Type B pancreatic cell (in vitro differentiated cells): ENCODE measurements around the gene SLC22A23. TPM values are rescaled to one million over a fixed set of nuclear protein-coding genes. Genes with fewer than 3 reads are reported as not detected.

ENCODE experiments used
- DNase-seq: peaks from one replicate; pipeline ENCODE4 v3.0.0; 2021; ENCODE audit warnings: mixed read lengths; ENCODE audit not compliant: unreplicated experiment; ENCODE audit errors: extremely low spot score
- H3K27ac Mint-ChIP-seq: 2 replicates; pipeline ENCODE4 v1.8.0; 2021; ENCODE audit warnings: mild to moderate bottlenecking, mixed read lengths
- H3K27me3 Mint-ChIP-seq: 2 replicates; pipeline ENCODE4 v1.8.0; 2021; ENCODE audit warnings: mixed read lengths
- H3K36me3 Mint-ChIP-seq: 2 replicates; pipeline ENCODE4 v1.8.0; 2021; ENCODE audit warnings: mixed read lengths
- H3K4me1 Mint-ChIP-seq: one replicate; pipeline ENCODE4 v1.8.0; 2021; ENCODE audit warnings: mixed read lengths; ENCODE audit not compliant: unreplicated experiment
- H3K4me3 Mint-ChIP-seq: 2 replicates; pipeline ENCODE4 v1.8.0; 2021; ENCODE audit warnings: mild to moderate bottlenecking, mixed read lengths
- H3K9me3 Mint-ChIP-seq: 2 replicates; pipeline ENCODE4 v1.8.0; 2021; ENCODE audit warnings: mixed read lengths
- CTCF ChIP-seq: fragments of 200-600 bp; sonication (generic); conservative IDR thresholded peaks from 2 replicates; pipeline ENCODE4 v1.5.0; 2021; ENCODE audit warnings: antibody characterized with exemption, mild to moderate bottlenecking
- total RNA-seq: library from RNA; stranded (reverse); gene quantifications from 2 replicates; pipeline ENCODE4 v1.2.1, GENCODE V29; 2021; ENCODE audit warnings: low replicate concordance

SLC22A23 gene
- total RNA-seq, 1 donor from 2014 or later, result 36.6 TPM

- H3K4me3 Mint-ChIP-seq, result no peak overlapping the region
- DNase-seq, result no peak
- H3K27ac Mint-ChIP-seq, result no peak overlapping the region
Observed at GRCh38 chr6:3294921-3295871, 161.7 kb downstream of the SLC22A23 start.

GRCh38 chr6:3294396-3294795 lies 162.5 kb downstream of the SLC22A23 start:
- peaks cover 34% of the 10 kb centered on the region for H3K36me3 Mint-ChIP-seq
- H3K4me3 Mint-ChIP-seq, result no peak overlapping the region
- peaks cover 5% of the 10 kb centered on the region for H3K4me1 Mint-ChIP-seq
- no peaks in the 10 kb centered on the region for H3K27me3 Mint-ChIP-seq
- H3K9me3 Mint-ChIP-seq, result no peaks in the 10 kb centered on the region
- TF ChIP-seq CTCF, result no peak
- DNase-seq, result no peak
- no peak overlapping the region for H3K27ac Mint-ChIP-seq

More at GRCh38 chr6:3294921-3295871, 161.7 kb downstream of the SLC22A23 start:
- H3K9me3 Mint-ChIP-seq, result no peaks in the 10 kb centered on the region
- H3K27me3 Mint-ChIP-seq, result no peaks in the 10 kb centered on the region
- H3K36me3 Mint-ChIP-seq, result peaks cover 34% of the 10 kb centered on the region
- peak; percentile 40 for TF ChIP-seq CTCF
- H3K4me1 Mint-ChIP-seq, result peaks cover 5% of the 10 kb centered on the region

GRCh38 chr6:3293271-3294155 lies 163.3 kb downstream of the SLC22A23 start:
- H3K27ac Mint-ChIP-seq, result no peak overlapping the region
- H3K27me3 Mint-ChIP-seq, result no peaks in the 10 kb centered on the region
- H3K4me1 Mint-ChIP-seq, result peaks cover 5% of the 10 kb centered on the region
- no peak overlapping the region for H3K4me3 Mint-ChIP-seq
- no peaks in the 10 kb centered on the region for H3K9me3 Mint-ChIP-seq
- peaks cover 34% of the 10 kb centered on the region for H3K36me3 Mint-ChIP-seq
- DNase-seq, result no peak
- no peak for TF ChIP-seq CTCF

- Mint-ChIP-seq H3K36me3 (peaks cover 34% of the 10 kb centered on the region), H3K4me3 (no peak overlapping the region), H3K27me3 (no peaks in the 10 kb centered on the region), H3K4me1 (peaks cover 5% of the 10 kb centered on the region), H3K9me3 (no peaks in the 10 kb centered on the region), H3K27ac (no peak overlapping the region)
- TF ChIP-seq CTCF, result no peak
- no peak for DNase-seq
Observed at GRCh38 chr6:3292431-3293197, 164.2 kb downstream of the SLC22A23 start.

GRCh38 chr6:3291987-3292386 lies 164.9 kb downstream of the SLC22A23 start:
- no peak overlapping the region for H3K27ac Mint-ChIP-seq
- H3K4me1 Mint-ChIP-seq, result peaks cover 2% of the 10 kb centered on the region
- no peaks in the 10 kb centered on the region for H3K9me3 Mint-ChIP-seq
- DNase-seq, result no peak
- H3K27me3 Mint-ChIP-seq, result no peaks in the 10 kb centered on the region
- peaks cover 33% of the 10 kb centered on the region for H3K36me3 Mint-ChIP-seq
- no peak for TF ChIP-seq CTCF
- H3K4me3 Mint-ChIP-seq, result no peak overlapping the region
